HepG2 (cell line): Measurements from ENCODE around the gene GRAMD1B. TPM values are rescaled to one million over a fixed set of nuclear protein-coding genes. Genes with fewer than 3 reads are reported as not detected.

ENCODE experiments used
- AKAP8 ChIP-seq: sonication (generic); formaldehyde crosslinking; IDR thresholded peaks from 2 replicates; pipeline ENCODE4 v1.5.1; 2020; ENCODE audit warnings: mild to moderate bottlenecking, missing genetic modification reagents
- GMEB1 ChIP-seq: sonication (generic); formaldehyde crosslinking; IDR thresholded peaks from 2 replicates; pipeline ENCODE4 v1.5.1; 2020; ENCODE audit warnings: missing genetic modification reagents, mild to moderate bottlenecking, borderline replicate concordance
- SMC3 ChIP-seq: IDR thresholded peaks from 2 replicates; pipeline ENCODE4 v1.6.1; 2011; ENCODE audit warnings: low read length, improper control_type of control experiment
- STAG1 ChIP-seq: sonication (generic); formaldehyde crosslinking; IDR thresholded peaks from 2 replicates; pipeline ENCODE4 v1.4.0; 2020; ENCODE audit warnings: missing genetic modification reagents
- ZBTB7B ChIP-seq: sonication (generic); formaldehyde crosslinking; IDR thresholded peaks from 2 replicates; pipeline ENCODE4 v1.4.0; 2020; ENCODE audit warnings: missing genetic modification reagents
- ZFX ChIP-seq: sonication (generic); formaldehyde crosslinking; IDR thresholded peaks from 2 replicates; pipeline ENCODE4 v1.4.0; 2020; ENCODE audit warnings: mild to moderate bottlenecking, low read depth, missing genetic modification reagents, moderate library complexity
- ZNF891 ChIP-seq: sonication (generic); formaldehyde crosslinking; IDR thresholded peaks from 2 replicates; pipeline ENCODE4 v1.5.0; 2020; ENCODE audit warnings: mild to moderate bottlenecking, missing genetic modification reagents
- polyA plus RNA-seq, 8 experiments: library from polyadenylated mRNA; depleted of rRNA in 3 of 8; stranded (reverse) in 7 of 8; unstranded in 1 of 8; fragments of >200 nt; fragmentation: Illumina TruSeq in 4 of 8; extraction: Trizol in 4 of 8; gene quantifications; 2 replicates each; pipeline versions ENCODE4 v1.2.1 to v1.2.3, GENCODE V29; 2011 to 2016; ENCODE audit warnings: low read depth in 4 of 8, missing spikeins in 1 of 8, mixed read lengths in 1 of 8; ENCODE audit not compliant: insufficient read depth in 1 of 8
- total RNA-seq, 5 experiments: library from RNA; depleted of rRNA; stranded (reverse); fragments of >200 nt; fragmentation: Illumina TruSeq; extraction: Trizol; gene quantifications; 2 replicates each; pipeline ENCODE4 v1.2.3, GENCODE V29; 2016; ENCODE audit warnings: low read depth in 1 of 5
- TF ChIP-seq, protein P1 (sequence below): sonication (generic); formaldehyde crosslinking; IDR thresholded peaks from 2 replicates; pipeline ENCODE4 v1.5.1; 2020; ENCODE audit warnings: mild to moderate bottlenecking, missing genetic modification reagents, borderline replicate concordance
- TF ChIP-seq, protein P2 (sequence below): sonication (generic); formaldehyde crosslinking; IDR thresholded peaks from 2 replicates; pipeline ENCODE4; 2020; ENCODE audit warnings: missing genetic modification reagents, mild to moderate bottlenecking, borderline replicate concordance
- TF ChIP-seq, protein P3 (sequence below): sonication (generic); formaldehyde crosslinking; IDR thresholded peaks from 2 replicates; pipeline ENCODE4 v1.4.0; 2020; ENCODE audit warnings: mild to moderate bottlenecking, missing genetic modification reagents
- TF ChIP-seq, protein P4 (sequence below): IDR thresholded peaks from 2 replicates; pipeline ENCODE4 v1.4.0; 2020; ENCODE audit warnings: mild to moderate bottlenecking, missing genetic modification reagents

Gene GRAMD1B
- total and polyA plus RNA-seq, 2 of the 13 experiments (the other 11 are each of a cell fraction or from before 2014, with no cell fraction given), result 0.12 TPM; not detected in 1

- TF ChIP-seq GMEB1 (CRISPR knock-in tag) (no peak), AKAP8 (CRISPR knock-in tag) (no peak), SMC3 (no peak), ZNF891 (CRISPR knock-in tag) (0 out of 2 replicates have a peak, but pooled peaks have one; percentile 30), STAG1 (CRISPR knock-in tag) (no peak), ZBTB7B (CRISPR knock-in tag) (0 out of 2 replicates have a peak, but pooled peaks have one; percentile 34), ZFX (CRISPR knock-in tag) (no peak)
- TF ChIP-seq, protein P1, sequence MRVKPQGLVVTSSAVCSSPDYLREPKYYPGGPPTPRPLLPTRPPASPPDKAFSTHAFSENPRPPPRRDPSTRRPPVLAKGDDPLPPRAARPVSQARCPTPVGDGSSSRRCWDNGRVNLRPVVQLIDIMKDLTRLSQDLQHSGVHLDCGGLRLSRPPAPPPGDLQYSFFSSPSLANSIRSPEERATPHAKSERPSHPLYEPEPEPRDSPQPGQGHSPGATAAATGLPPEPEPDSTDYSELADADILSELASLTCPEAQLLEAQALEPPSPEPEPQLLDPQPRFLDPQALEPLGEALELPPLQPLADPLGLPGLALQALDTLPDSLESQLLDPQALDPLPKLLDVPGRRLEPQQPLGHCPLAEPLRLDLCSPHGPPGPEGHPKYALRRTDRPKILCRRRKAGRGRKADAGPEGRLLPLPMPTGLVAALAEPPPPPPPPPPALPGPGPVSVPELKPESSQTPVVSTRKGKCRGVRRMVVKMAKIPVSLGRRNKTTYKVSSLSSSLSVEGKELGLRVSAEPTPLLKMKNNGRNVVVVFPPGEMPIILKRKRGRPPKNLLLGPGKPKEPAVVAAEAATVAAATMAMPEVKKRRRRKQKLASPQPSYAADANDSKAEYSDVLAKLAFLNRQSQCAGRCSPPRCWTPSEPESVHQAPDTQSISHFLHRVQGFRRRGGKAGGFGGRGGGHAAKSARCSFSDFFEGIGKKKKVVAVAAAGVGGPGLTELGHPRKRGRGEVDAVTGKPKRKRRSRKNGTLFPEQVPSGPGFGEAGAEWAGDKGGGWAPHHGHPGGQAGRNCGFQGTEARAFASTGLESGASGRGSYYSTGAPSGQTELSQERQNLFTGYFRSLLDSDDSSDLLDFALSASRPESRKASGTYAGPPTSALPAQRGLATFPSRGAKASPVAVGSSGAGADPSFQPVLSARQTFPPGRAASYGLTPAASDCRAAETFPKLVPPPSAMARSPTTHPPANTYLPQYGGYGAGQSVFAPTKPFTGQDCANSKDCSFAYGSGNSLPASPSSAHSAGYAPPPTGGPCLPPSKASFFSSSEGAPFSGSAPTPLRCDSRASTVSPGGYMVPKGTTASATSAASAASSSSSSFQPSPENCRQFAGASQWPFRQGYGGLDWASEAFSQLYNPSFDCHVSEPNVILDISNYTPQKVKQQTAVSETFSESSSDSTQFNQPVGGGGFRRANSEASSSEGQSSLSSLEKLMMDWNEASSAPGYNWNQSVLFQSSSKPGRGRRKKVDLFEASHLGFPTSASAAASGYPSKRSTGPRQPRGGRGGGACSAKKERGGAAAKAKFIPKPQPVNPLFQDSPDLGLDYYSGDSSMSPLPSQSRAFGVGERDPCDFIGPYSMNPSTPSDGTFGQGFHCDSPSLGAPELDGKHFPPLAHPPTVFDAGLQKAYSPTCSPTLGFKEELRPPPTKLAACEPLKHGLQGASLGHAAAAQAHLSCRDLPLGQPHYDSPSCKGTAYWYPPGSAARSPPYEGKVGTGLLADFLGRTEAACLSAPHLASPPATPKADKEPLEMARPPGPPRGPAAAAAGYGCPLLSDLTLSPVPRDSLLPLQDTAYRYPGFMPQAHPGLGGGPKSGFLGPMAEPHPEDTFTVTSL (CRISPR knock-in tag), result no peak
- TF ChIP-seq, protein P2, sequence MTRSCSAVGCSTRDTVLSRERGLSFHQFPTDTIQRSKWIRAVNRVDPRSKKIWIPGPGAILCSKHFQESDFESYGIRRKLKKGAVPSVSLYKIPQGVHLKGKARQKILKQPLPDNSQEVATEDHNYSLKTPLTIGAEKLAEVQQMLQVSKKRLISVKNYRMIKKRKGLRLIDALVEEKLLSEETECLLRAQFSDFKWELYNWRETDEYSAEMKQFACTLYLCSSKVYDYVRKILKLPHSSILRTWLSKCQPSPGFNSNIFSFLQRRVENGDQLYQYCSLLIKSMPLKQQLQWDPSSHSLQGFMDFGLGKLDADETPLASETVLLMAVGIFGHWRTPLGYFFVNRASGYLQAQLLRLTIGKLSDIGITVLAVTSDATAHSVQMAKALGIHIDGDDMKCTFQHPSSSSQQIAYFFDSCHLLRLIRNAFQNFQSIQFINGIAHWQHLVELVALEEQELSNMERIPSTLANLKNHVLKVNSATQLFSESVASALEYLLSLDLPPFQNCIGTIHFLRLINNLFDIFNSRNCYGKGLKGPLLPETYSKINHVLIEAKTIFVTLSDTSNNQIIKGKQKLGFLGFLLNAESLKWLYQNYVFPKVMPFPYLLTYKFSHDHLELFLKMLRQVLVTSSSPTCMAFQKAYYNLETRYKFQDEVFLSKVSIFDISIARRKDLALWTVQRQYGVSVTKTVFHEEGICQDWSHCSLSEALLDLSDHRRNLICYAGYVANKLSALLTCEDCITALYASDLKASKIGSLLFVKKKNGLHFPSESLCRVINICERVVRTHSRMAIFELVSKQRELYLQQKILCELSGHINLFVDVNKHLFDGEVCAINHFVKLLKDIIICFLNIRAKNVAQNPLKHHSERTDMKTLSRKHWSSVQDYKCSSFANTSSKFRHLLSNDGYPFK (CRISPR knock-in tag), result 0 out of 2 replicates have a peak, but pooled peaks have one; percentile 31
- TF ChIP-seq, protein P3, sequence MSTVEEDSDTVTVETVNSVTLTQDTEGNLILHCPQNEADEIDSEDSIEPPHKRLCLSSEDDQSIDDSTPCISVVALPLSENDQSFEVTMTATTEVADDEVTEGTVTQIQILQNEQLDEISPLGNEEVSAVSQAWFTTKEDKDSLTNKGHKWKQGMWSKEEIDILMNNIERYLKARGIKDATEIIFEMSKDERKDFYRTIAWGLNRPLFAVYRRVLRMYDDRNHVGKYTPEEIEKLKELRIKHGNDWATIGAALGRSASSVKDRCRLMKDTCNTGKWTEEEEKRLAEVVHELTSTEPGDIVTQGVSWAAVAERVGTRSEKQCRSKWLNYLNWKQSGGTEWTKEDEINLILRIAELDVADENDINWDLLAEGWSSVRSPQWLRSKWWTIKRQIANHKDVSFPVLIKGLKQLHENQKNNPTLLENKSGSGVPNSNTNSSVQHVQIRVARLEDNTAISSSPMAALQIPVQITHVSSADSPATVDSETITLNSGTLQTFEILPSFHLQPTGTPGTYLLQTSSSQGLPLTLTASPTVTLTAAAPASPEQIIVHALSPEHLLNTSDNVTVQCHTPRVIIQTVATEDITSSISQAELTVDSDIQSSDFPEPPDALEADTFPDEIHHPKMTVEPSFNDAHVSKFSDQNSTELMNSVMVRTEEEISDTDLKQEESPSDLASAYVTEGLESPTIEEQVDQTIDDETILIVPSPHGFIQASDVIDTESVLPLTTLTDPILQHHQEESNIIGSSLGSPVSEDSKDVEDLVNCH (CRISPR knock-in tag), result no peak
- TF ChIP-seq, protein P4, sequence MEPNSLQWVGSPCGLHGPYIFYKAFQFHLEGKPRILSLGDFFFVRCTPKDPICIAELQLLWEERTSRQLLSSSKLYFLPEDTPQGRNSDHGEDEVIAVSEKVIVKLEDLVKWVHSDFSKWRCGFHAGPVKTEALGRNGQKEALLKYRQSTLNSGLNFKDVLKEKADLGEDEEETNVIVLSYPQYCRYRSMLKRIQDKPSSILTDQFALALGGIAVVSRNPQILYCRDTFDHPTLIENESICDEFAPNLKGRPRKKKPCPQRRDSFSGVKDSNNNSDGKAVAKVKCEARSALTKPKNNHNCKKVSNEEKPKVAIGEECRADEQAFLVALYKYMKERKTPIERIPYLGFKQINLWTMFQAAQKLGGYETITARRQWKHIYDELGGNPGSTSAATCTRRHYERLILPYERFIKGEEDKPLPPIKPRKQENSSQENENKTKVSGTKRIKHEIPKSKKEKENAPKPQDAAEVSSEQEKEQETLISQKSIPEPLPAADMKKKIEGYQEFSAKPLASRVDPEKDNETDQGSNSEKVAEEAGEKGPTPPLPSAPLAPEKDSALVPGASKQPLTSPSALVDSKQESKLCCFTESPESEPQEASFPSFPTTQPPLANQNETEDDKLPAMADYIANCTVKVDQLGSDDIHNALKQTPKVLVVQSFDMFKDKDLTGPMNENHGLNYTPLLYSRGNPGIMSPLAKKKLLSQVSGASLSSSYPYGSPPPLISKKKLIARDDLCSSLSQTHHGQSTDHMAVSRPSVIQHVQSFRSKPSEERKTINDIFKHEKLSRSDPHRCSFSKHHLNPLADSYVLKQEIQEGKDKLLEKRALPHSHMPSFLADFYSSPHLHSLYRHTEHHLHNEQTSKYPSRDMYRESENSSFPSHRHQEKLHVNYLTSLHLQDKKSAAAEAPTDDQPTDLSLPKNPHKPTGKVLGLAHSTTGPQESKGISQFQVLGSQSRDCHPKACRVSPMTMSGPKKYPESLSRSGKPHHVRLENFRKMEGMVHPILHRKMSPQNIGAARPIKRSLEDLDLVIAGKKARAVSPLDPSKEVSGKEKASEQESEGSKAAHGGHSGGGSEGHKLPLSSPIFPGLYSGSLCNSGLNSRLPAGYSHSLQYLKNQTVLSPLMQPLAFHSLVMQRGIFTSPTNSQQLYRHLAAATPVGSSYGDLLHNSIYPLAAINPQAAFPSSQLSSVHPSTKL (CRISPR knock-in tag), result peak; percentile 27; the same call in 1 of the 2 replicates
Measured at GRCh38 chr11:123653827-123654565, 223.9 kb downstream of the GRAMD1B start (continued).
